Stimulated activated naive B cell treated with anti-CD40 and anti-IgM and Interleukin-4, amounts not matched to agents 10 μg/mL and 1 μg/mL and 100 μg/mL, for 72 hours (primary cell): ENCODE measurements around the gene KCNQ1.

ENCODE experiments used
- ATAC-seq, 2 donors: fragments of 150-1000 bp; cut with Tn5 transposase; replicated peaks; 2 replicates each; pipeline ENCODE4 v1.10.0; 2021; ENCODE audit warnings: moderate library complexity in 1 of 2
- DNase-seq: peaks from one replicate; pipeline ENCODE4 v3.0.0; 2021
- H3K27ac Mint-ChIP-seq: one replicate; pipeline ENCODE4 v1.8.0; 2022; ENCODE audit warnings: mild to moderate bottlenecking, mixed read lengths
- H3K27me3 Mint-ChIP-seq, 2 donors: one replicate each; pipeline ENCODE4 v1.8.0; 2022; ENCODE audit warnings: mixed read lengths in 2 of 2
- H3K36me3 Mint-ChIP-seq, 2 donors: one replicate each; pipeline ENCODE4 v1.8.0; 2022; ENCODE audit warnings: mixed read lengths in 2 of 2, mild to moderate bottlenecking in 1 of 2
- H3K4me1 Mint-ChIP-seq, 2 donors: one replicate each; pipeline ENCODE4 v1.8.0; 2022; ENCODE audit warnings: mixed read lengths in 2 of 2, mild to moderate bottlenecking in 1 of 2
- H3K4me3 Mint-ChIP-seq, 2 donors: one replicate each; pipeline ENCODE4 v1.8.0; 2022; ENCODE audit warnings: mild to moderate bottlenecking in 2 of 2, mixed read lengths in 2 of 2, moderate library complexity in 1 of 2
- H3K9me3 Mint-ChIP-seq, 2 donors: one replicate each; pipeline ENCODE4 v1.8.0; 2022; ENCODE audit warnings: mixed read lengths in 2 of 2, mild to moderate bottlenecking in 1 of 2

KCNQ1 gene

GRCh38 chr11:2563213-2564007 is 118.6 kb downstream of the KCNQ1 start:
- H3K4me3 Mint-ChIP-seq, result no peak overlapping the region
- H3K27me3 Mint-ChIP-seq, result no peaks in the 10 kb centered on the region
- no peak for ATAC-seq
- no peak for DNase-seq
- peaks cover 2 to 5% of the 10 kb centered on the region in 2 donors for H3K36me3 Mint-ChIP-seq
- H3K4me1 Mint-ChIP-seq, result peaks cover 10 to 12% of the 10 kb centered on the region in 2 donors
- no peaks in the 10 kb centered on the region for H3K9me3 Mint-ChIP-seq
- no peak overlapping the region for H3K27ac Mint-ChIP-seq

- no peak for DNase-seq
- no peaks in the 10 kb centered on the region for H3K9me3 Mint-ChIP-seq
These were observed 119.3 kb downstream of the KCNQ1 start for GRCh38 chr11:2564008-2564530.

GRCh38 chr11:2564588-2565425 is 120.0 kb downstream of the KCNQ1 start:
- no peaks in the 10 kb centered on the region for H3K9me3 Mint-ChIP-seq
- H3K4me1 Mint-ChIP-seq, result peaks cover 3% of the 10 kb centered on the region in 2 donors
- ATAC-seq (no peak), DNase-seq (no peak)
- H3K36me3 Mint-ChIP-seq, result peaks cover 2 to 5% of the 10 kb centered on the region in 2 donors
- H3K4me3 Mint-ChIP-seq, result no peak overlapping the region
- H3K27ac Mint-ChIP-seq, result no peak overlapping the region
- no peaks in the 10 kb centered on the region for H3K27me3 Mint-ChIP-seq

More at GRCh38 chr11:2564008-2564530, 119.3 kb downstream of the KCNQ1 start:
- H3K27me3 Mint-ChIP-seq, result no peaks in the 10 kb centered on the region
- peaks cover 2 to 5% of the 10 kb centered on the region in 2 donors for H3K36me3 Mint-ChIP-seq
- no peak for ATAC-seq
- H3K4me1 Mint-ChIP-seq, result peaks cover 9% of the 10 kb centered on the region in 2 donors
- H3K4me3 Mint-ChIP-seq, result no peak overlapping the region
- H3K27ac Mint-ChIP-seq, result no peak overlapping the region

- no peak overlapping the region for H3K27ac Mint-ChIP-seq
- DNase-seq (no peak), ATAC-seq (no peak)
- no peak overlapping the region for H3K4me3 Mint-ChIP-seq
- H3K9me3 Mint-ChIP-seq, result no peaks in the 10 kb centered on the region
- H3K27me3 Mint-ChIP-seq, result no peaks in the 10 kb centered on the region
- peaks cover 0 to under 1% of the 10 kb centered on the region in 2 donors for H3K4me1 Mint-ChIP-seq
- H3K36me3 Mint-ChIP-seq, result peaks cover 2 to 5% of the 10 kb centered on the region in 2 donors
These were observed 120.8 kb downstream of the KCNQ1 start for GRCh38 chr11:2565447-2566222.

- ATAC-seq (no peak), DNase-seq (no peak)
- no peaks in the 10 kb centered on the region for H3K27me3 Mint-ChIP-seq
- no peak overlapping the region for H3K27ac Mint-ChIP-seq
- no peaks in the 10 kb centered on the region for H3K9me3 Mint-ChIP-seq
- no peaks in the 10 kb centered on the region for H3K4me1 Mint-ChIP-seq
- H3K36me3 Mint-ChIP-seq, result peaks cover 2 to 5% of the 10 kb centered on the region in 2 donors
- no peak overlapping the region for H3K4me3 Mint-ChIP-seq
These were observed 121.6 kb downstream of the KCNQ1 start for GRCh38 chr11:2566223-2567025.

GRCh38 chr11:2567026-2567671 is 122.3 kb downstream of the KCNQ1 start:
- DNase-seq, result no peak
- Mint-ChIP-seq H3K36me3 (peaks cover 2 to 5% of the 10 kb centered on the region in 2 donors), H3K4me3 (no peak overlapping the region), H3K4me1 (no peaks in the 10 kb centered on the region), H3K9me3 (no peaks in the 10 kb centered on the region), H3K27me3 (no peaks in the 10 kb centered on the region), H3K27ac (no peak overlapping the region)
- no peak for ATAC-seq

GRCh38 chr11:2569321-2569721 is 124.5 kb downstream of the KCNQ1 start:
- Mint-ChIP-seq H3K27me3 (no peaks in the 10 kb centered on the region), H3K4me1 (no peaks in the 10 kb centered on the region), H3K4me3 (no peak overlapping the region), H3K36me3 (peaks cover 0 to 8% of the 10 kb centered on the region in 2 donors), H3K27ac (no peak overlapping the region), H3K9me3 (no peaks in the 10 kb centered on the region)
- no peak for DNase-seq
- ATAC-seq, result no peak

GRCh38 chr11:2569731-2570210 is 125.0 kb downstream of the KCNQ1 start:
- H3K27ac Mint-ChIP-seq, result no peak overlapping the region

GRCh38 chr11:2570211-2570811 is 125.5 kb downstream of the KCNQ1 start:
- peaks cover 0 to 3% of the 10 kb centered on the region in 2 donors for H3K36me3 Mint-ChIP-seq

More at GRCh38 chr11:2569731-2570210, 125.0 kb downstream of the KCNQ1 start:
- H3K9me3 Mint-ChIP-seq, result no peaks in the 10 kb centered on the region
- H3K4me1 Mint-ChIP-seq, result no peaks in the 10 kb centered on the region
- DNase-seq, result no peak
- H3K4me3 Mint-ChIP-seq, result no peak overlapping the region
- no peaks in the 10 kb centered on the region for H3K27me3 Mint-ChIP-seq
- H3K36me3 Mint-ChIP-seq, result peaks cover 0 to 6% of the 10 kb centered on the region in 2 donors
- no peak for ATAC-seq

GRCh38 chr11:2570841-2571597 is 126.2 kb downstream of the KCNQ1 start:
- Mint-ChIP-seq H3K9me3 (no peaks in the 10 kb centered on the region), H3K36me3 (peaks cover 0 to 3% of the 10 kb centered on the region in 2 donors), H3K4me1 (no peaks in the 10 kb centered on the region), H3K4me3 (no peak overlapping the region), H3K27ac (no peak overlapping the region), H3K27me3 (no peaks in the 10 kb centered on the region)
- no peak for DNase-seq
- ATAC-seq, result no peak

More at GRCh38 chr11:2570211-2570811, 125.5 kb downstream of the KCNQ1 start:
- Mint-ChIP-seq H3K9me3 (no peaks in the 10 kb centered on the region), H3K4me3 (no peak overlapping the region), H3K27ac (no peak overlapping the region), H3K27me3 (no peaks in the 10 kb centered on the region), H3K4me1 (no peaks in the 10 kb centered on the region)
- DNase-seq (no peak), ATAC-seq (no peak)

- Mint-ChIP-seq H3K27ac (no peak overlapping the region), H3K9me3 (no peaks in the 10 kb centered on the region), H3K4me1 (no peaks in the 10 kb centered on the region), H3K36me3 (peaks cover 0 to 3% of the 10 kb centered on the region in 2 donors), H3K4me3 (no peak overlapping the region), H3K27me3 (no peaks in the 10 kb centered on the region)
- DNase-seq (no peak), ATAC-seq (no peak)
These were observed 126.9 kb downstream of the KCNQ1 start for GRCh38 chr11:2571598-2572281.
